Right atrium auricular region (tissue), 2 donors: ENCODE results near the gene OR2A42. TPM values are rescaled to one million over a fixed set of nuclear protein-coding genes. Genes with fewer than 3 reads are reported as not detected.
"Not testable (repeated sequence)": the region's sequence is repeated elsewhere in the genome, so short reads cannot be mapped to it uniquely, and the experiment has no call there.

Source experiments
- DNase-seq: peaks from one replicate; pipeline ENCODE4 v3.0.0-alpha.2; 2019; ENCODE audit warnings: low spot score
- H3K27ac ChIP-seq, 2 donors: fragments of 200-600 bp; sonication (generic); 1 replicate in 1 of 2; 2 replicates in 1 of 2; pipeline ENCODE4 v1.5.1; 2016 to 2019
- H3K27me3 ChIP-seq, 2 donors: fragments of 200-600 bp; sonication (generic); one replicate each; pipeline versions ENCODE4 v1.5.1 to v1.6.0; 2017 to 2019
- H3K36me3 ChIP-seq: fragments of 200-600 bp; sonication (generic); one replicate; pipeline ENCODE4 v1.5.1; 2016
- H3K4me1 ChIP-seq, 2 donors: fragments of 200-600 bp; sonication (generic); one replicate each; pipeline versions ENCODE4 v1.5.1 to v1.6.0; 2017 to 2019
- H3K4me3 ChIP-seq, 2 donors: fragments of 200-600 bp; sonication (generic); 1 replicate in 1 of 2; 2 replicates in 1 of 2; pipeline ENCODE4 v1.5.1; 2017 to 2019; ENCODE audit warnings: mild to moderate bottlenecking in 1 of 2, moderate library complexity in 1 of 2
- H3K9me3 ChIP-seq, 2 donors: fragments of 200-600 bp; sonication (generic); one replicate each; pipeline ENCODE4 v1.5.1; 2019
- total RNA-seq, 2 donors: library from RNA; depleted of rRNA; stranded (reverse); fragments of >200 nt; gene quantifications; one replicate each; pipeline ENCODE4 v1.1.0, GENCODE V29; 2016
- TF ChIP-seq, protein P1 (sequence below), 2 donors: fragments of 200-600 bp; sonication (generic); IDR thresholded peaks; one replicate each; pipeline ENCODE4 v1.5.1; 2019; ENCODE audit warnings: antibody characterized with exemption in 2 of 2

Gene OR2A42
- total RNA-seq, 2 donors from 2014 or later: 0.11 to 0.39 TPM

DNA sequence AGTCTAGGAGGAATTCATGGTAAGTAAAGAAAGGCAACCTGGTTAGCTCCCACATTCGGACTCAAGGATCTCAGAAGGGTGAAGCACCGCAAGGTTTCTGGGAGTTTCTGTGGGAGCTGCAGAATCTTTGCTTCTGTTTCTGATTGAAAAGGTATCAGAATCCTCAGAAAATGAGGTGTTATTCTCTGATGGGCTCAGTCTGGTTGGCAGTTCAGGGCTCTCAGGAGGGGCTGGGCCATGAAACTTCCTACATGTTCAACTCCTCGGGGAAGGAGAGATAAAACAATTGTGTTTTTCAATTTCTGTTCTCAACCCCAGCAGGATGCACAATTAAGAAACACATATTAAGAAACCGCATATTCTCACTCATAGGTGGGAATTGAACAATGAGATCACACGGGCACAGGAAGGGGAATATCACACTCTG, 16.1 kb upstream of the OR2A42 start:
- TF ChIP-seq, protein P1, sequence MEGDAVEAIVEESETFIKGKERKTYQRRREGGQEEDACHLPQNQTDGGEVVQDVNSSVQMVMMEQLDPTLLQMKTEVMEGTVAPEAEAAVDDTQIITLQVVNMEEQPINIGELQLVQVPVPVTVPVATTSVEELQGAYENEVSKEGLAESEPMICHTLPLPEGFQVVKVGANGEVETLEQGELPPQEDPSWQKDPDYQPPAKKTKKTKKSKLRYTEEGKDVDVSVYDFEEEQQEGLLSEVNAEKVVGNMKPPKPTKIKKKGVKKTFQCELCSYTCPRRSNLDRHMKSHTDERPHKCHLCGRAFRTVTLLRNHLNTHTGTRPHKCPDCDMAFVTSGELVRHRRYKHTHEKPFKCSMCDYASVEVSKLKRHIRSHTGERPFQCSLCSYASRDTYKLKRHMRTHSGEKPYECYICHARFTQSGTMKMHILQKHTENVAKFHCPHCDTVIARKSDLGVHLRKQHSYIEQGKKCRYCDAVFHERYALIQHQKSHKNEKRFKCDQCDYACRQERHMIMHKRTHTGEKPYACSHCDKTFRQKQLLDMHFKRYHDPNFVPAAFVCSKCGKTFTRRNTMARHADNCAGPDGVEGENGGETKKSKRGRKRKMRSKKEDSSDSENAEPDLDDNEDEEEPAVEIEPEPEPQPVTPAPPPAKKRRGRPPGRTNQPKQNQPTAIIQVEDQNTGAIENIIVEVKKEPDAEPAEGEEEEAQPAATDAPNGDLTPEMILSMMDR (IDR thresholded peaks at IDR 0.05): no peak
- no peaks in the 10 kb centered on the region for H3K27me3 ChIP-seq
- H3K9me3 ChIP-seq: no peaks in the 10 kb centered on the region
- no peaks in the 10 kb centered on the region for H3K4me1 ChIP-seq
- no peak for DNase-seq
- H3K4me3 ChIP-seq: no peak overlapping the region
- H3K36me3 ChIP-seq: no peaks in the 10 kb centered on the region
- H3K27ac ChIP-seq: no peak overlapping the region

DNA sequence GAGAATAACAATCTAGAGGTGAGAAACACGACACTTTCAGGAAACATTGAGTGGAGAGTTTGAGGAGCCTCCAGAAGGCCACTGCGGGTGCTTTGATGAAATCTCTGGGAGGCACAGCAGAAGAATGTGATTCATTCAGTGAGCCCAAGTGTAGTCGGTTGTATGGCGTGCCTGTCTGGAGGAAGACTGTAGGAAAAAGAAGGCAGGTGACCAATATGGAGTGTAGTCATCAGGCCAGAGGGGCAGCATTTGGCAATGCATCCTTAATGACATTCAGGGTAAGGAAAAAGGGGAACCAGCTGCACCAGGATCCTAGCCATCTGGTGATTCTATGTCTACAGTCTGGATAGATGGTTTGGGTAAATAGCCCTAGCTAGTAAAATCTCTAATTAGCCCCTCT, 12.9 kb upstream of the OR2A42 start:
- not testable (repeated sequence) for H3K36me3 ChIP-seq, H3K9me3 ChIP-seq, H3K27ac ChIP-seq, H3K27me3 ChIP-seq, H3K4me3 ChIP-seq, DNase-seq, H3K4me1 ChIP-seq

GRCh38 chr7:144247674-144248330, 8.4 kb upstream of the OR2A42 start:
- not testable (repeated sequence) for H3K27me3 ChIP-seq, DNase-seq, H3K27ac ChIP-seq, H3K9me3 ChIP-seq, H3K4me1 ChIP-seq, H3K36me3 ChIP-seq, H3K4me3 ChIP-seq

- not testable (repeated sequence) for H3K36me3 ChIP-seq, H3K4me1 ChIP-seq, DNase-seq, H3K27ac ChIP-seq, H3K4me3 ChIP-seq, H3K27me3 ChIP-seq, H3K9me3 ChIP-seq
Measured at GRCh38 chr7:144246967-144247366, 7.6 kb upstream of the OR2A42 start.

- not testable (repeated sequence) for H3K27me3 ChIP-seq, H3K4me3 ChIP-seq, H3K27ac ChIP-seq, DNase-seq, H3K36me3 ChIP-seq, H3K9me3 ChIP-seq, H3K4me1 ChIP-seq
Measured at GRCh38 chr7:144245372-144245771, 6.0 kb upstream of the OR2A42 start.

- not testable (repeated sequence) for H3K36me3 ChIP-seq, H3K4me1 ChIP-seq, DNase-seq, H3K27me3 ChIP-seq, H3K4me3 ChIP-seq, H3K9me3 ChIP-seq, H3K27ac ChIP-seq
Measured at GRCh38 chr7:144238530-144239082, 799 bp downstream of the OR2A42 start.

- not testable (repeated sequence) for H3K9me3 ChIP-seq, H3K4me1 ChIP-seq
Measured at GRCh38 chr7:144233039-144233438, 6.4 kb downstream of the OR2A42 start.

GRCh38 chr7:144231027-144231426, 8.4 kb downstream of the OR2A42 start:
- not testable (repeated sequence) for H3K4me1 ChIP-seq, H3K4me3 ChIP-seq, H3K36me3 ChIP-seq, H3K27ac ChIP-seq, DNase-seq, H3K9me3 ChIP-seq, H3K27me3 ChIP-seq

More at GRCh38 chr7:144233039-144233438, 6.4 kb downstream of the OR2A42 start:
- H3K36me3 ChIP-seq, H3K27ac ChIP-seq, H3K27me3 ChIP-seq, DNase-seq, H3K4me3 ChIP-seq: not testable (repeated sequence)

GRCh38 chr7:144228810-144229209, 10.6 kb downstream of the OR2A42 start:
- H3K4me3 ChIP-seq, DNase-seq, H3K27ac ChIP-seq: not testable (repeated sequence)

DNA sequence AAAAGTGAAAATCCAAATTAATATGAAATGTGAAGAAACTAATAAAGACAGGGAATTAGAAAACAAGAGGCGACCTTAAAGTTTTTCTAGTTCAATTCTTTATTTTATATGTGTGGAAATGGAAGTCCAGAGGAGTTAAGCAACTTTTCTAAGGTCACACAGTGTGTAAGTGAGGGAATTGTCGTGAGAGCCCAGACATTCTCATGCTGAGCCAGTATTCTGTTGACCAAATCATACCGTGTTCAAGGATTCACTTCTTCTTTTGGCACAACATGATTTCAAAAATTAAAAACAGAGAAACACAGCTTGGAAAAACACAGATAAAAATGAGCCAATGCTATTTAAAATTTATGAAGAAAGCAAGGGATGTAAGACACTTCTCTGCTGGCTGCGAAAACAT, 12.5 kb downstream of the OR2A42 start:
- not testable (repeated sequence) for H3K27me3 ChIP-seq, H3K4me1 ChIP-seq, H3K27ac ChIP-seq, H3K9me3 ChIP-seq, DNase-seq, H3K4me3 ChIP-seq, H3K36me3 ChIP-seq

More at GRCh38 chr7:144228810-144229209, 10.6 kb downstream of the OR2A42 start:
- not testable (repeated sequence) for H3K27me3 ChIP-seq, H3K36me3 ChIP-seq, H3K9me3 ChIP-seq, H3K4me1 ChIP-seq

GRCh38 chr7:144223675-144224074, 15.7 kb downstream of the OR2A42 start:
- H3K4me1 ChIP-seq, H3K9me3 ChIP-seq, H3K36me3 ChIP-seq, H3K27me3 ChIP-seq, DNase-seq, H3K27ac ChIP-seq, H3K4me3 ChIP-seq: not testable (repeated sequence)

- H3K9me3 ChIP-seq, DNase-seq, H3K36me3 ChIP-seq, H3K4me3 ChIP-seq, H3K27me3 ChIP-seq, H3K4me1 ChIP-seq, H3K27ac ChIP-seq: not testable (repeated sequence)
Measured at GRCh38 chr7:144220531-144220930, 18.9 kb downstream of the OR2A42 start.

GRCh38 chr7:144219149-144219548, 20.3 kb downstream of the OR2A42 start:
- H3K4me1 ChIP-seq, H3K27ac ChIP-seq, DNase-seq, H3K27me3 ChIP-seq, H3K36me3 ChIP-seq, H3K4me3 ChIP-seq, H3K9me3 ChIP-seq: not testable (repeated sequence)

GRCh38 chr7:144218581-144218980, 20.8 kb downstream of the OR2A42 start:
- H3K27me3 ChIP-seq, H3K27ac ChIP-seq, H3K36me3 ChIP-seq, H3K4me3 ChIP-seq, H3K9me3 ChIP-seq, DNase-seq, H3K4me1 ChIP-seq: not testable (repeated sequence)
